ENCODE results near the gene AKAP11.

DNA sequence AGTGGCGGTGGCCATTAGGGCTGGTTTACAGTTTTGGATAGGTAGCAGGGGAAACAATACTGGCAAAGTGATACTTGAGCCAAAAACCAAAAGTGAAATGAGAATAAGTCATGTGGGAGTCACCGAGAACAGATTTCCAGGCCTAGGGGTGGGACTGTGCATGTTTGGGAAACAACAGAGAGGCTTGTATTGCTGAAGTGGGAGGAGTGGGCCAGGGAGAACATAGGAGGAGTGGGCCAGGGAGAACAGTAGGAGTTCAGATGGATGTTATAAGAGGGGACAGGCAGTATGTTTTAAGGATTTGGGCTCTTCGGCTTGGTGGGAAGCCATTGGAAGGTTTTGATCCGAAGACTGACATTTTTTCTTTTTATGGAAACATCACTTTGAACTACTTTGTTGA is 35.5 kb downstream of the AKAP11 start:
- TF ChIP-seq POLR2A (IDR thresholded peaks at IDR 0.05) (no peak), EP300 (IDR thresholded peaks at IDR 0.05) (no peak)
- TF ChIP-seq, protein P1, sequence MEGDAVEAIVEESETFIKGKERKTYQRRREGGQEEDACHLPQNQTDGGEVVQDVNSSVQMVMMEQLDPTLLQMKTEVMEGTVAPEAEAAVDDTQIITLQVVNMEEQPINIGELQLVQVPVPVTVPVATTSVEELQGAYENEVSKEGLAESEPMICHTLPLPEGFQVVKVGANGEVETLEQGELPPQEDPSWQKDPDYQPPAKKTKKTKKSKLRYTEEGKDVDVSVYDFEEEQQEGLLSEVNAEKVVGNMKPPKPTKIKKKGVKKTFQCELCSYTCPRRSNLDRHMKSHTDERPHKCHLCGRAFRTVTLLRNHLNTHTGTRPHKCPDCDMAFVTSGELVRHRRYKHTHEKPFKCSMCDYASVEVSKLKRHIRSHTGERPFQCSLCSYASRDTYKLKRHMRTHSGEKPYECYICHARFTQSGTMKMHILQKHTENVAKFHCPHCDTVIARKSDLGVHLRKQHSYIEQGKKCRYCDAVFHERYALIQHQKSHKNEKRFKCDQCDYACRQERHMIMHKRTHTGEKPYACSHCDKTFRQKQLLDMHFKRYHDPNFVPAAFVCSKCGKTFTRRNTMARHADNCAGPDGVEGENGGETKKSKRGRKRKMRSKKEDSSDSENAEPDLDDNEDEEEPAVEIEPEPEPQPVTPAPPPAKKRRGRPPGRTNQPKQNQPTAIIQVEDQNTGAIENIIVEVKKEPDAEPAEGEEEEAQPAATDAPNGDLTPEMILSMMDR (IDR thresholded peaks at IDR 0.05): no peak

Measured in ovary (tissue), 3 donors.